T-cell (primary cell): ENCODE measurements around the gene NXPH4. TPM values are rescaled to one million over a fixed set of nuclear protein-coding genes. Genes with fewer than 3 reads are reported as not detected.

Experiments used
- ATAC-seq, 4 experiments: fragments of 200-7000 bp in 3 of 4; fragments of 150-1000 bp in 1 of 4; cut with Tn5 transposase; replicated peaks in 1 of 4; 1 replicate in 3 of 4; 2 replicates in 1 of 4; pipeline ENCODE4 v1.10.0; 2021; ENCODE audit warnings: moderate library complexity in 3 of 4, mild to moderate bottlenecking in 2 of 4, moderate number of reproducible peaks in 1 of 4
- CTCF ChIA-PET, 2 donors: fragments of 300-600 bp; sonication (Branson Sonifier 250); formaldehyde crosslinking; loops; one replicate each; lab custom pipeline; 2022; ENCODE audit warnings: antibody characterized with exemption in 2 of 2; lab: Charles Lee
- POLR2A ChIA-PET, 2 donors: fragments of 300-600 bp; sonication (Branson Sonifier 250); formaldehyde crosslinking; loops; one replicate each; lab custom pipeline; 2022; ENCODE audit warnings: antibody characterized with exemption in 2 of 2; lab: Charles Lee
- DNase-seq, 35 experiments: peaks; one replicate each; pipeline versions ENCODE4 v3.0.0 to v3.0.0-alpha.2; 2013 to 2023
- H3K27ac ChIP-seq: one replicate; pipeline ENCODE4 v1.5.1; 2013; ENCODE audit warnings: low read length
- H3K27me3 ChIP-seq, 2 experiments: replicated peaks in 1 of 2; 1 replicate in 1 of 2; 2 replicates in 1 of 2; pipeline versions ENCODE4 v1.6.1 to v1.7.0; 2013; ENCODE audit warnings: low read length in 1 of 2, mixed read lengths in 1 of 2; ENCODE audit not compliant: control insufficient read depth in 2 of 2, insufficient read depth in 2 of 2; ENCODE audit errors: extremely low read depth in 1 of 2
- H3K36me3 ChIP-seq, 2 donors: 1 replicate in 1 of 2; 2 replicates in 1 of 2; pipeline versions ENCODE4 v1.6.1 to v1.7.0; 2013; ENCODE audit warnings: low read length in 1 of 2; ENCODE audit not compliant: control insufficient read depth in 2 of 2, insufficient read depth in 1 of 2; ENCODE audit errors: extremely low read depth in 1 of 2
- H3K4me1 ChIP-seq, 2 experiments: 1 replicate in 1 of 2; 2 replicates in 1 of 2; pipeline versions ENCODE4 v1.6.1 to v1.7.0; 2013; ENCODE audit warnings: low read length in 2 of 2, mixed read lengths in 1 of 2; ENCODE audit not compliant: insufficient read depth in 2 of 2, control insufficient read depth in 1 of 2; ENCODE audit errors: extremely low read depth in 1 of 2
- H3K4me3 ChIP-seq, 2 donors: 1 replicate in 1 of 2; 2 replicates in 1 of 2; pipeline versions ENCODE4 v1.5.1 to v1.7.0; 2013; ENCODE audit warnings: mild to moderate bottlenecking in 2 of 2, low read length in 1 of 2, moderate library complexity in 1 of 2; ENCODE audit not compliant: control insufficient read depth in 1 of 2; ENCODE audit errors: extremely low read depth in 1 of 2
- H3K9me3 ChIP-seq: 2 replicates; pipeline ENCODE4 v1.7.0; 2013
- H3K27ac Mint-ChIP-seq, 2 donors: one replicate each; pipeline ENCODE4 v1.8.0; 2020 to 2021; ENCODE audit warnings: mild to moderate bottlenecking in 2 of 2, mixed read lengths in 2 of 2
- H3K27me3 Mint-ChIP-seq, 2 donors: one replicate each; pipeline ENCODE4 v1.8.0; 2021 to 2022; ENCODE audit warnings: mixed read lengths in 2 of 2
- H3K36me3 Mint-ChIP-seq: one replicate; pipeline ENCODE4 v1.8.0; 2021; ENCODE audit warnings: mixed read lengths
- H3K4me1 Mint-ChIP-seq, 3 donors: one replicate each; pipeline ENCODE4 v1.8.0; 2020 to 2022; ENCODE audit warnings: mixed read lengths in 3 of 3, mild to moderate bottlenecking in 1 of 3
- H3K4me3 Mint-ChIP-seq, 3 donors: one replicate each; pipeline ENCODE4 v1.8.0; 2020 to 2022; ENCODE audit warnings: mild to moderate bottlenecking in 3 of 3, mixed read lengths in 3 of 3, moderate library complexity in 3 of 3
- H3K9me3 Mint-ChIP-seq, 3 donors: one replicate each; pipeline ENCODE4 v1.8.0; 2020 to 2022; ENCODE audit warnings: mixed read lengths in 3 of 3
- WGBS: methylation state at CpG from one replicate; pipeline ENCODE4 v1.1.5; 2013; ENCODE audit warnings: missing lambda C conversion rate; ENCODE audit not compliant: insufficient coverage; 5-methylcytosine and 5-hydroxymethylcytosine counted together
- total RNA-seq, 35 experiments: library from RNA in 6 of 35; stranded (reverse) in 6 of 35; fragments of 120-200 nt in 1 of 35; gene quantifications; one replicate each; pipeline versions ENCODE4 v1.2.1 to v1.2.4 and lab custom pipeline; 2013 to 2026

The NXPH4 gene
- total RNA-seq, 5 donors from 2014 or later (not counting 1 experiment from before 2014, with no cell fraction given), result 0.49 to 4.5 (median 1.0) TPM; not detected in 1

DNA sequence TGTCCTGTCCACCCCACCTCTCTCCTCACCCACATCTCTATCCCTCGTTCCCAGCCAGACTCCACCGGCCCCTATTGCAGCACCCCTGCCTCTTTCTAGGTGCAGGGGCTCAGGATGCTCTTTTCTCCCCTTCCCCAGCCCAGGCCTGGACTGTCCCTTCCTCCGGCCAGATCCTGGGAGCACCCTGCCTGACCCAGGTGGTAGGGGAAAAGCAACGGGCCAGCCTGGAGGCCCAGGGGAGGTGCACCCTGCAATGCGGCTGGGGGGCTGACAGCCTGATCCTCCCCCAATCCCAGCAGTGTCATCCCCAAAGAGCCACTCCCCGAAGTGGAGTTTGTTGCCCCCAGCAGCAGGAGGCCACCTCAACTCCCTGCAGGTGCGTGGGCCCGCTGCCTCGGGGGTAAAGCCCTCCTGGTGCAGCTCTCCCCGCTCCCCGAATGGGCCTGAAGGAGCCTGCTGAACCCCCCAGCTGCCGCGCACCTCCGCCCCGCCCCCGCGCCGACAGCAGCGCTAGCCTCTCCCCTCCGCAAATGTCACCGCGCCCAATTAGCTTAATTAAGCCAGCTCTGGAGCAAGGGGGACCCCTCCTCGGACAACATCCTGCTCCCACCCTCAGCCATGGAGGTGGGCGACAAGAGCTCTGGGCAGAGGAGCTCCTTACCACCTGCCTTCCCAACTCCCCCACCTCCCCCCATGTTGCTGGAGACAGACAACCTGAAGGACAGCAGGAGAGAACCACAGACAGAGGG, 4.7 kb downstream of the NXPH4 start:
- 2% methylated on average over 19 of the region's 24 CpGs for WGBS
- peak overlapping the region in 1 of 3 donors; percentile 4 for H3K4me3 Mint-ChIP-seq
- H3K27me3 ChIP-seq, result peaks cover 14 to 98% of the 10 kb centered on the region in 2 experiments
- no peak overlapping the region for H3K27ac ChIP-seq
- no peaks in the 10 kb centered on the region for H3K9me3 Mint-ChIP-seq
- peaks cover 38 to 63% (median 58%) of the 10 kb centered on the region in 3 donors for H3K4me1 Mint-ChIP-seq
- no peaks in the 10 kb centered on the region for H3K36me3 ChIP-seq
- H3K27ac Mint-ChIP-seq, result peak overlapping the region in 1 of 2 donors; percentile 75
- ATAC-seq (no peak), DNase-seq (peak in 2 of 35 experiments; percentile 9 to 32)
- CTCF ChIA-PET, result interaction anchor here in 1 of 2 donors (0.6 kb wide), 1 partner anchor 31 kb away, joined by 4 read pairs; no protein-coding TSS in a partner anchor
- H3K4me1 ChIP-seq, result peaks cover 5 to 79% of the 10 kb centered on the region in 2 experiments
- no peaks in the 10 kb centered on the region for H3K36me3 Mint-ChIP-seq
- POLR2A ChIA-PET, result no interaction called here
- H3K4me3 ChIP-seq, result no peak overlapping the region
- peaks cover 68 to 83% of the 10 kb centered on the region in 2 donors for H3K27me3 Mint-ChIP-seq
- no peaks in the 10 kb centered on the region for H3K9me3 ChIP-seq

DNA sequence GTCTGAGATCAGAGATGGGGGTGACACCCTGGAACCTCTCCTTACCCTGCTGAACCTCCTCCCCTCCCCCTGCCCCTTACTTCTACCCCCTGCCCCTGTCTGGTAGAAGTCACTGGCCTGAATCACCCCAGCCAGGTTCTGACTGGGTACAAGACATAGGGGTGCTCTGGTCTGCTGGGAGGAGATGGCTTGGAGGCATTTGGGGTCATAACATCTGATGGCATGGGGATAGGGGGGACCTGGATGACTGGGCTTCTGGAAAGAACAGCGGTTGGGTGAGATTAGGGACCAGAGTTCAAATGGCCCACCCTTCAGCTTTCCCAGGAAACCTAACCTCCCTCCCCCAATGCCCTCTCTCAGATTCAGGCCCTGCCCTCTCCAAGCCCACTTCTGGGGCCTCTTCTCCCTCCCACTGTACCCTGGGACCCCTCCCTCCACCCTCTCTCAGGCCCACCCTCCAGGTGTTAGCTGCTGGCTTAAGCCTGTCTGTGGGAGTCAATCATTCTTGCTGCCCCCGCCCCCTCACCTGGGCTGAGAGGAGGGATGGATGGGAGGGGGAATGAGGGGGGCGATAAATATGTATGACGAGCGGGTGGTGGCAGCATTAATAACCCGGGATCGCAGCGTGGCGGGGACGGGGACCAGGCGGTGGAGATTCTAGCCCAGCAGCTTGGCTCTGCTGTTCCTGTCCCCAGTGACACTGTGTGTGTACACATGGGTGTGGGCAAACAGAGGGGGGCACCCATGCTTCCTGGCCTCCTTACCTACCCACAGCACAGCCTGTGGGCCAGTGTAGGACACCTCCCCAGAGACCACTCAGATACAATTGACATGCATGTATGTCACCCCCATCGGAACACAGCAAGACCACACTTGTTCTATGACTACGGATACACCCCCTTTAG, 5.9 kb downstream of the NXPH4 start:
- ChIA-PET POLR2A (interaction anchor here in 1 of 2 donors (0.6 kb wide), 1 partner anchor 251 kb away, joined by 3 read pairs; no protein-coding TSS in a partner anchor), CTCF (interaction anchor here (0.5 to 1.2 kb wide), 7 partner anchors 8 to 208 kb away, joined by 3 to 8 read pairs (median 5); no protein-coding TSS in a partner anchor)
- no peak overlapping the region for H3K4me3 ChIP-seq
- ATAC-seq (no peak), DNase-seq (no peak)
- peak overlapping the region in 1 of 3 donors; percentile 11 for H3K4me3 Mint-ChIP-seq
- no peaks in the 10 kb centered on the region for H3K9me3 Mint-ChIP-seq
- H3K27ac ChIP-seq, result no peak overlapping the region
- no peaks in the 10 kb centered on the region for H3K36me3 ChIP-seq
- H3K36me3 Mint-ChIP-seq, result no peaks in the 10 kb centered on the region
- H3K4me1 ChIP-seq, result peaks cover 7 to 80% of the 10 kb centered on the region in 2 experiments
- peak overlapping the region in 1 of 2 donors; percentile 41 for H3K27ac Mint-ChIP-seq
- H3K9me3 ChIP-seq, result no peaks in the 10 kb centered on the region
- H3K27me3 ChIP-seq, result peaks cover 14 to 100% of the 10 kb centered on the region in 2 experiments
- H3K27me3 Mint-ChIP-seq, result peaks cover 68 to 86% of the 10 kb centered on the region in 2 donors
- peaks cover 42 to 65% (median 60%) of the 10 kb centered on the region in 3 donors for H3K4me1 Mint-ChIP-seq
- 19% methylated on average over 8 of the region's 13 CpGs for WGBS

DNA sequence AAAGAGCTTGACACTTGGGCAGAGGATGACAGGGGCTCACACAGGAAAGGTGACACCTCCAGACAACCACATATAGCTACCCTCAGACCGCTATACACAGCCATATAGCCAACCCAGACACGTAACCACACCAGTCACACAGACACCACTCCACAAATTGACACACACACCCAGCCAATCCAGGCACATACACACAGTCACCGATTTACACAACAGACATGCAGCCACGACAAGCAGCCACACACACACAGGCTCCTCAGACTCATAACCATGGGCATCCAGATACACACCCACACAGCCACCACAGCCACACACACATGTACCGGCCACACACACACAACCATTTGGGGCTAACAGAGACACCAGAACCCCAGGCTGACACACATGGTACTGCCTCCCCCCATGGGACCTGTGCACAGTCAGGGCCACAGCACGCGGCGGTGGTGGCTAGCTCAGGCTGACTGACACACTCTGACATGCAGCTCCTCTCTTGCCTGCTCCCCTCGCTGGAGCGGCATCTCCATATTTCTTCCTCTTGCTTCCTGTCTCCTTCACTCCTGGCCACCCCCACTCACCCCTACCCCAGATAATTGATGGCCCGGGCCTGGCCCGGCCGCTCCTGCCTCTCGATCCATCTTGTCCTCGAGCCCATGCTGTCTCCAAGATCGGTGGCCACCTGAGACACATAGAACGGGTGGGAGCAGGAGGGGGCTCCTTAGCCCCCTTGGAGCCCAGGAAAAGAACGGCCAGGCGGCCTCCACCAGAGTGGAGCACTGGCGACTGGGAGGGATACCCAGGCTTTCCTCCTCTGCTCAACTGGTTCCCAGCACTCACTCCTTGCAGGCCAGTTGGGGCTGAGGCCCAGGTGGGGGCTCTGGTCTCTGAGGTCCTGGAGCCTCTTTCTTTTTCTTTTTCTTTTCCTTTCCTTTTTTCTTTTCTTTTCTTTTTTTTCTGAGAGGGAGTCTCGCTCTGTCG, 6.9 kb downstream of the NXPH4 start:
- Histone ChIP-seq H3K9me3 (no peaks in the 10 kb centered on the region), H3K4me3 (no peak overlapping the region), H3K27ac (no peak overlapping the region), H3K36me3 (no peaks in the 10 kb centered on the region), H3K4me1 (peaks cover 9 to 79% of the 10 kb centered on the region in 2 experiments), H3K27me3 (peaks cover 13 to 91% of the 10 kb centered on the region in 2 experiments)
- Mint-ChIP-seq H3K27ac (peak overlapping the region in 1 of 2 donors; percentile 41), H3K27me3 (peaks cover 62 to 80% of the 10 kb centered on the region in 2 donors), H3K4me3 (peak overlapping the region in 1 of 3 donors; percentile 11), H3K9me3 (no peaks in the 10 kb centered on the region), H3K36me3 (no peaks in the 10 kb centered on the region), H3K4me1 (peaks cover 43 to 62% (median 61%) of the 10 kb centered on the region in 3 donors)
- DNase-seq (peak in 13 of 35 experiments; percentile 26 to 70 (median 50)), ATAC-seq (peak in 2 of 4 experiments; percentile 42 to 46)
- CTCF ChIA-PET, result interaction anchor here (0.5 to 1.2 kb wide), 8 partner anchors 9 to 207 kb away, joined by 3 to 8 read pairs (median 5); no protein-coding TSS in a partner anchor
- POLR2A ChIA-PET, result interaction anchor here in 1 of 2 donors (0.6 kb wide), 1 partner anchor 250 kb away, joined by 3 read pairs; no protein-coding TSS in a partner anchor
- WGBS, result 44% methylated on average over 14 of the region's 22 CpGs

DNA sequence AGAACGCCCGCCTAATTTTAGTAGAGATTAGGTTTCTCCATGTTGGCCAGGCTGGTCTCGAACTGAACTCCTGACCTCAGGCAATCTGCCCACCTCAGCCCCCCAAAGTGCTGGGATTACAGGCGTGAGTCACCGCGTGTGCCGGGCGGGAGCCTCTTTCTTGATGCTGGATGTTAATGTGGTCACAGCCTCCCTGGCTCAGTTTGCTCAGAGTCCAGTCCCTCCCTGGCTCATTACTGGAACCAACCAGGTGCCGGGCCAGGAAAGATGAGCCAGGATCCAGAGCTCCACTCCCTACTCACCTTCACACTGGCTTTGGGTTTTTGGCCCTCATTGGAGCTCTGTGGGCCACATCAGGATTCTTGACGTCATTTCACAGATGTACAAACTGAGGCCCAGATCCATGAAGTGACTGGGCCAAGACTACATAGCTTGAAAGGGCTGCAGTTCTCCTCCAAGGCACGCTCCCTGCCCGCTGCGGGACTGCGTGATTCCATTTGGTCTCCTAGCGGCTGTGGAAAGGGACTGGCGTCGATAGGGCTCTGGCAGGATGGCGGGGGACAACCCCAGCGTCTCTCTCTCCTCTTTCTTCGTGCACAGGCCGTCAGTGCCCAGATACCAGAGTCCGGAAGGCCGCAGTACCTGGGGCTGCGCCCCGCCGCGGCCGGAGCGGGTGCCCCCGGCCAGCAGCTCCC, 7.8 kb downstream of the NXPH4 start:
- ChIA-PET POLR2A (no interaction called here), CTCF (interaction anchor here (0.9 to 3.9 kb wide), 3 partner anchors 14 to 18 kb away, joined by 3 to 21 read pairs (median 3); a partner anchor contains a TSS)
- WGBS, result 31% methylated on average over 18 of the region's 30 CpGs
- DNase-seq, result no peak
- peaks cover 8 to 82% of the 10 kb centered on the region in 2 experiments for H3K27me3 ChIP-seq
- H3K4me1 ChIP-seq, result peaks cover 15 to 87% of the 10 kb centered on the region in 2 experiments
- H3K27ac ChIP-seq, result no peak overlapping the region
- H3K9me3 Mint-ChIP-seq, result no peaks in the 10 kb centered on the region
- H3K27ac Mint-ChIP-seq, result no peak overlapping the region
- no peaks in the 10 kb centered on the region for H3K36me3 Mint-ChIP-seq
- no peaks in the 10 kb centered on the region for H3K36me3 ChIP-seq
- peak overlapping the region in 1 of 3 donors; percentile 48 for H3K4me3 Mint-ChIP-seq
- no peaks in the 10 kb centered on the region for H3K9me3 ChIP-seq
- H3K4me1 Mint-ChIP-seq, result peaks cover 50 to 71% (median 67%) of the 10 kb centered on the region in 3 donors
- H3K27me3 Mint-ChIP-seq, result peaks cover 52 to 70% of the 10 kb centered on the region in 2 donors
- no peak for ATAC-seq
- peak overlapping the region in 1 of 2 donors; percentile 34 for H3K4me3 ChIP-seq
